Measurements from ENCODE around the gene KRTAP12-2. TPM values are rescaled to one million over a fixed set of nuclear protein-coding genes. Genes with fewer than 3 reads are reported as not detected.

Gene KRTAP12-2
- total and polyA plus RNA-seq, 2 donors (not counting 3 experiments of a cell fraction or from before 2014, with no cell fraction given): not detected

DNA sequence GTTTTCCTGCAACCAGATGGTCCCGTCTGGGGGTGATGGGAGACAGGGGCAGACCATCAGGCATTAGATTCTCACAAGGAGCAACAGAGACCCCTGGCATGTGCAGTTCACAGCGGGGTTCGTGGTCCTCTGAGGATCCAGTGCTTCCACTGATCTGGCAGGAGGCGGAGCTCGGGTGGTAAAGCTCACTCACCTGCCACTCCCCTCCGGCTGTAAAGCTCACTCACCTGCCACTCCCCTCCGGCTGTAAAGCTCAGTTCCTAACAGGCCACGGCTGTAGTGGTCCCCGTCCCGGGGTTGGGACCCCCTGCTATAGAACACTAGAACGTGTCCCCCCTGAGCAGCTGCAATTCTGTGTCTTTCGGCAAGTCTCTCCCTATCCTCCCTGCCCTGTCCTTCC, 34.8 kb upstream of the KRTAP12-2 start:
- Histone ChIP-seq H4K20me1 (replicated peaks; ENCODE audit: control insufficient read depth, extremely low read depth, insufficient read depth, low read length) (no peaks in the 10 kb centered on the region), H3K79me2 (ENCODE audit: control insufficient read depth, insufficient read depth, low read length) (no peaks in the 10 kb centered on the region), H3K27ac (ENCODE audit: insufficient read depth, low read depth, low read length) (no peak overlapping the region), H3K4me2 (ENCODE audit: insufficient read depth, low read length) (no peak overlapping the region), H3K27me3 (ENCODE audit: control insufficient read depth in 2 of 2, insufficient read depth in 2 of 2, low read length in 2 of 2) (peaks cover 47% of the 10 kb centered on the region in 2 experiments), H3K4me3 (replicated peaks in 1 of 3; ENCODE audit: insufficient read depth in 1 of 3, low read depth in 1 of 3, low read length in 3 of 3) (no peak overlapping the region), H3K4me1 (ENCODE audit: control insufficient read depth, extremely low read depth, insufficient read depth, low read length) (no peaks in the 10 kb centered on the region), H3K36me3 (ENCODE audit: control insufficient read depth in 2 of 2, extremely low read depth in 1 of 2, insufficient read depth in 2 of 2, low read length in 2 of 2) (no peaks in the 10 kb centered on the region), H3K9ac (replicated peaks; ENCODE audit: extremely low read depth, insufficient read depth, low read length) (no peak overlapping the region), H3K9me1 (replicated peaks; ENCODE audit: control insufficient read depth, extremely low read depth, insufficient read depth, low read length) (no peaks in the 10 kb centered on the region), H2AFZ (ENCODE audit: low read depth, low read length) (no peak overlapping the region), H3K9me3 (replicated peaks; ENCODE audit: control insufficient read depth, insufficient read depth, low read length) (no peaks in the 10 kb centered on the region)
- intact Hi-C loops (cut with micrococcal nuclease): no loop called here
- CTCF ChIA-PET: interaction anchor here (0.6 to 1.2 kb wide), 3 partner anchors 10 to 92 kb away, joined by 3 read pairs; no protein-coding TSS in a partner anchor
- TF ChIP-seq, protein P1, sequence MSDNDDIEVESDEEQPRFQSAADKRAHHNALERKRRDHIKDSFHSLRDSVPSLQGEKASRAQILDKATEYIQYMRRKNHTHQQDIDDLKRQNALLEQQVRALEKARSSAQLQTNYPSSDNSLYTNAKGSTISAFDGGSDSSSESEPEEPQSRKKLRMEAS (IDR thresholded peaks at IDR 0.05; ENCODE audit: insufficient read depth, insufficient read length): no peak
- TF ChIP-seq GATA2 (IDR thresholded peaks at IDR 0.05; ENCODE audit: insufficient read depth, insufficient read length, low read depth, low read length): no peak
- no peak for TF ChIP-seq POLR2AphosphoS5 (IDR thresholded peaks at IDR 0.05; ENCODE audit: insufficient read depth, low read depth, low read length)
- TF ChIP-seq, protein P2, sequence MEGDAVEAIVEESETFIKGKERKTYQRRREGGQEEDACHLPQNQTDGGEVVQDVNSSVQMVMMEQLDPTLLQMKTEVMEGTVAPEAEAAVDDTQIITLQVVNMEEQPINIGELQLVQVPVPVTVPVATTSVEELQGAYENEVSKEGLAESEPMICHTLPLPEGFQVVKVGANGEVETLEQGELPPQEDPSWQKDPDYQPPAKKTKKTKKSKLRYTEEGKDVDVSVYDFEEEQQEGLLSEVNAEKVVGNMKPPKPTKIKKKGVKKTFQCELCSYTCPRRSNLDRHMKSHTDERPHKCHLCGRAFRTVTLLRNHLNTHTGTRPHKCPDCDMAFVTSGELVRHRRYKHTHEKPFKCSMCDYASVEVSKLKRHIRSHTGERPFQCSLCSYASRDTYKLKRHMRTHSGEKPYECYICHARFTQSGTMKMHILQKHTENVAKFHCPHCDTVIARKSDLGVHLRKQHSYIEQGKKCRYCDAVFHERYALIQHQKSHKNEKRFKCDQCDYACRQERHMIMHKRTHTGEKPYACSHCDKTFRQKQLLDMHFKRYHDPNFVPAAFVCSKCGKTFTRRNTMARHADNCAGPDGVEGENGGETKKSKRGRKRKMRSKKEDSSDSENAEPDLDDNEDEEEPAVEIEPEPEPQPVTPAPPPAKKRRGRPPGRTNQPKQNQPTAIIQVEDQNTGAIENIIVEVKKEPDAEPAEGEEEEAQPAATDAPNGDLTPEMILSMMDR (IDR thresholded peaks at IDR 0.05; ENCODE audit: extremely low read depth in 1 of 2, insufficient read depth in 1 of 2, low read depth in 1 of 2, low read length in 2 of 2): no peak
- TF ChIP-seq MYC (IDR thresholded peaks at IDR 0.05; ENCODE audit: low read depth, low read length): no peak
- TF ChIP-seq FOS (IDR thresholded peaks at IDR 0.05; ENCODE audit: borderline replicate concordance, insufficient read depth, low read length): no peak
- TF ChIP-seq POLR2A (IDR thresholded peaks at IDR 0.05; ENCODE audit: low read depth, low read length): no peak
- DNase-seq (ENCODE audit: low read depth, low spot score): no peak
- POLR2A ChIA-PET: no interaction called here
- FAIRE-seq: no peak
- BruUV-seq (replicated peaks): no TSS peak
- dilution Hi-C loops (cut with MboI; ENCODE audit: extremely low pct_ligation_motif_present, low sequenced_read_pairs): no loop called here

Measured in endothelial cell of umbilical vein (primary cell).